SJCRH30 (cell line): ENCODE data around the gene IL1RAPL2. TPM values are rescaled to one million over a fixed set of nuclear protein-coding genes. Genes with fewer than 3 reads are reported as not detected.
"Not testable (repeated sequence)": the region's sequence is repeated elsewhere in the genome, so short reads cannot be mapped to it uniquely, and the experiment has no call there.

Source experiments
- DNase-seq, 2 experiments: peaks; one replicate each; pipeline ENCODE4 v3.0.0-alpha.2; 2015 to 2020
- H3K27ac ChIP-seq: fragments of 250-450 bp; sonication (Bioruptor Pico); 2 replicates; pipeline ENCODE4 v1.5.1; 2020; ENCODE audit warnings: mild to moderate bottlenecking, moderate library complexity
- H3K27me3 ChIP-seq: fragments of 250-450 bp; sonication (Bioruptor Pico); 2 replicates; pipeline ENCODE4 v1.5.1; 2020; ENCODE audit warnings: mild to moderate bottlenecking, moderate library complexity
- H3K36me3 ChIP-seq: fragments of 250-450 bp; sonication (Bioruptor Pico); 2 replicates; pipeline ENCODE4 v1.5.1; 2020; ENCODE audit warnings: mild to moderate bottlenecking, moderate library complexity
- H3K4me1 ChIP-seq: fragments of 250-450 bp; sonication (Bioruptor Pico); 2 replicates; pipeline ENCODE4 v1.5.1; 2020; ENCODE audit warnings: mild to moderate bottlenecking, moderate library complexity
- H3K4me3 ChIP-seq: fragments of 250-450 bp; sonication (Bioruptor Pico); 2 replicates; pipeline ENCODE4 v1.5.1; 2020; ENCODE audit warnings: mild to moderate bottlenecking, moderate library complexity
- H3K9me3 ChIP-seq: fragments of 250-450 bp; sonication (Bioruptor Pico); replicated peaks from 2 replicates; pipeline ENCODE4 v1.5.1; 2020; ENCODE audit warnings: mild to moderate bottlenecking, moderate library complexity
- total RNA-seq: library from RNA; depleted of rRNA; stranded (reverse); fragments of >200 nt; shearing (Covaris generic); gene quantifications from 2 replicates; pipeline ENCODE4 v1.2.3, GENCODE V29; 2014; rRNA removed

Gene IL1RAPL2
- 0.05 and 0.06 TPM in 2 replicates for total RNA-seq

- no peak for DNase-seq
- Histone ChIP-seq H3K27me3 (no peaks in the 10 kb centered on the region), H3K4me1 (no peaks in the 10 kb centered on the region), H3K9me3 (no peaks in the 10 kb centered on the region), H3K36me3 (no peaks in the 10 kb centered on the region), H3K27ac (no peak within 1 kb of the TSS), H3K4me3 (no peak within 1 kb of the TSS)
Measured at GRCh38 chrX:104565791-104566680, at the start of gene IL1RAPL2. IL1RAPL2 (plus strand) TSS chrX:104566199.

DNA sequence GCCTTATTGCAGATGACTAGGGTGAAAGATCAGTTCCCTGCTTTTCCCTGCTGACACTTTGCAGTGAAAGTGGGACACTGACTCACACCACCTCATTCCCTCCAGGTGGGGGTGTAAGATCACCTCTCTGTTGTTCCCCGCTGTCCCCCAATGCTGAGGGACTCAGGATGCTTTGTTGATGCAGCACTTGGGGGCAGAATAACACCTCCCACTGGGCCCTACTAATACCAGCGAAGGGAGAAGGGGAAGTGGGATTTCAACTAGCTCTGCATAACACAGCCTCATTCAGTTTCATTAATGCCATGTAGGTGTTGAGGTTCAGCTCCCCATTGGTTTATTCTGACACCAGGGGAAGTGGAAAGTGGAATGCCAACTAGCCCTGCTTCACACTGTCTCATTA lies 43.6 kb upstream of the IL1RAPL2 start:
- Histone ChIP-seq H3K36me3 (no peaks in the 10 kb centered on the region), H3K9me3 (no peaks in the 10 kb centered on the region), H3K4me1 (no peaks in the 10 kb centered on the region), H3K27ac (no peak overlapping the region), H3K27me3 (no peaks in the 10 kb centered on the region), H3K4me3 (no peak overlapping the region)
- no peak for DNase-seq

- no peak for DNase-seq
- Histone ChIP-seq H3K4me3 (no peak overlapping the region), H3K27ac (no peak overlapping the region), H3K27me3 (no peaks in the 10 kb centered on the region), H3K4me1 (no peaks in the 10 kb centered on the region), H3K36me3 (no peaks in the 10 kb centered on the region), H3K9me3 (no peaks in the 10 kb centered on the region)
Measured at GRCh38 chrX:104523858-104524257, 42.1 kb upstream of the IL1RAPL2 start.

- Histone ChIP-seq H3K9me3 (no peaks in the 10 kb centered on the region), H3K27me3 (no peaks in the 10 kb centered on the region), H3K4me1 (no peaks in the 10 kb centered on the region), H3K27ac (no peak overlapping the region), H3K4me3 (no peak overlapping the region), H3K36me3 (no peaks in the 10 kb centered on the region)
- no peak for DNase-seq
Measured at GRCh38 chrX:104539081-104539480, 26.9 kb upstream of the IL1RAPL2 start.

DNA sequence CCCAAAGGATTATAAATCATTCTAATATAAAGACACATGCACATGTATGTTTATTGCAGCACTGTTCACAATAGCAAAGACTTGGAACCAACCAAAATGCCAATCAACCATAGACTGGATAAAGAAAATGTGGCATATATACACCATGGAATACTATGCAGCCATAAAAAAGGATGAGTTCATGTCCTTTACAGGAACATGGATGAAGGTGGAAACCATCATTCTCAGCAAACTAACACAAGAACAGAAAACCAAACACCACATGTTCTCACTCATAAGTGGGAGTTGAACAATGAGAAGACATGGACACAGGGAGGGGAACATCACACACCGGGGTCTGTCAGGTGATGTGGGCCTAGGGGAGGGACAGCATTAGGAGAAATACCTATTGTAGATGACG lies 23.6 kb upstream of the IL1RAPL2 start:
- H3K36me3 ChIP-seq, H3K4me1 ChIP-seq, H3K27me3 ChIP-seq, H3K9me3 ChIP-seq, DNase-seq, H3K4me3 ChIP-seq, H3K27ac ChIP-seq: not testable (repeated sequence)

DNA sequence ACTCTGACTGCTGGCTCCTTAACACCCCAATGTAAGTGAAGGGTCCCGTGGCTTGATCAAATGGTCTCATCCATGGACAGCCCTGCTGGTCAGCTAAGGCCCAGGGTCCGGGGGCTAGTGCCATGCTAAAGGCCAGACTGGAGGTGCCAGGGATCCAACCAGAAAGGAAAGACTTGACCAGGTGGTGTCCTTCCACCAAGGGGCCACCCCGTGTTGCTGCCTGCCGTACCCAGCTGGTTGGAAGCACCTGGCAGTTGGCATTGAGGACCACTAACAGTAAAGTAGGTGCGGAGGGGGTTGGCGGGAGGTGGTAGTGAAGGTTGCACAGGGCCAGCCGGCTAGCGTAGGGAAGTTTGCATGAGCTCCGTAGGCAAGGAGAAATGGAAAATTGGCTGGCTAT lies 1.7 kb upstream of the IL1RAPL2 start:
- H3K27me3 ChIP-seq, result no peaks in the 10 kb centered on the region
- H3K4me1 ChIP-seq, result no peaks in the 10 kb centered on the region
- no peaks in the 10 kb centered on the region for H3K36me3 ChIP-seq
- no peak overlapping the region for H3K4me3 ChIP-seq
- no peak overlapping the region for H3K27ac ChIP-seq
- no peaks in the 10 kb centered on the region for H3K9me3 ChIP-seq
- DNase-seq, result no peak

GRCh38 chrX:104564921-104565703 lies 887 bp upstream of the IL1RAPL2 start:
- Histone ChIP-seq H3K4me3 (no peak overlapping the region), H3K36me3 (no peaks in the 10 kb centered on the region), H3K27me3 (no peaks in the 10 kb centered on the region), H3K4me1 (no peaks in the 10 kb centered on the region), H3K27ac (no peak overlapping the region), H3K9me3 (no peaks in the 10 kb centered on the region)
- no peak for DNase-seq

DNA sequence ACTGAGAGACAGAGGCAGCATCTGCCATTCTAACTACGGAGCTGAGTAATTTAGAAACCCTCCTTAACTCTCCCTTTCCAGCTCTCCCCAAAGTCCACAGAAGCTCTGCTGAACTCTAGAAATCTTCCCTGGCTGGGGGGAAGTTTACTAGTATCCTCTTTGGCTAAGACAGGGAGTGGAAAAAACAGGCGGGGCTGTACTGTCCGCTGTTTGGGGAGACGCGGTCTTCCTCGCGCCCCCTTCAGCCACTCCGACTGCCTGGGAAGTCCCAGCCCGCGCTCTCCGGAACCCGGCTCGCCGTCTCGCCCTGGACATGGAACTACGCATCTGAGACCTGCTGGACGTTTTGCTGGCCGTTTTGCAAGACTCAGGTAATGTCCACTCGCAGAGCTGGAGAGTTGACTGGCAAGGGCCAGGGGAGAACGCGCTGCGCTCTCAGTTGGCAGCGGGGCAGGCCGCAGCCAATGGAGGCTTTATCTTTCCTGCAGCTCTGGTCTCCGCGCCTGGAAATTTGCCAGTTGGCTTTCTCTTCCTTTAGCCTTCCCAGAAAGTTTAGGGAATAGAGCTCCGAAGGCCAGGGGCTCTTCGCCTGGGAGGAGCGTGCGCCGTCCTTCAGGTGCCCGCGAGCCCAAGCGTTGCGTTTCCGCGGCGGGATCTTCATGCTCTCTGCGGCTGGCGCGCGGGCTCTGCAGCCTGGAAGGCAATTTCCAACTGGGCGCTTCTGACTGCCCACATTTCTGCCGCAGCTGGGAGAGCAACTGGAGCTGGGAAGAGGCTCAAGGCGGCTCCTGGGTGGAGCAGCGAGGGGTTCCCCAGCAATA lies 892 bp downstream of the IL1RAPL2 start:
- Histone ChIP-seq H3K36me3 (no peaks in the 10 kb centered on the region), H3K27me3 (no peaks in the 10 kb centered on the region), H3K4me3 (no peak overlapping the region), H3K4me1 (no peaks in the 10 kb centered on the region), H3K27ac (no peak overlapping the region), H3K9me3 (no peaks in the 10 kb centered on the region)
- DNase-seq, result no peak

GRCh38 chrX:104567506-104567905 lies 1.5 kb downstream of the IL1RAPL2 start:
- DNase-seq, result no peak
- no peak overlapping the region for H3K27ac ChIP-seq
- H3K4me1 ChIP-seq, result no peaks in the 10 kb centered on the region
- no peaks in the 10 kb centered on the region for H3K27me3 ChIP-seq
- H3K36me3 ChIP-seq, result no peaks in the 10 kb centered on the region
- no peak overlapping the region for H3K4me3 ChIP-seq
- H3K9me3 ChIP-seq, result no peaks in the 10 kb centered on the region

- no peaks in the 10 kb centered on the region for H3K4me1 ChIP-seq
- no peak for DNase-seq
- no peak overlapping the region for H3K27ac ChIP-seq
- no peaks in the 10 kb centered on the region for H3K27me3 ChIP-seq
- H3K36me3 ChIP-seq, result no peaks in the 10 kb centered on the region
- H3K4me3 ChIP-seq, result no peak overlapping the region
- no peaks in the 10 kb centered on the region for H3K9me3 ChIP-seq
Measured at GRCh38 chrX:104568304-104568915, 2.4 kb downstream of the IL1RAPL2 start.

- DNase-seq, result no peak
Measured at GRCh38 chrX:104618106-104618895, 52.3 kb downstream of the IL1RAPL2 start.

DNA sequence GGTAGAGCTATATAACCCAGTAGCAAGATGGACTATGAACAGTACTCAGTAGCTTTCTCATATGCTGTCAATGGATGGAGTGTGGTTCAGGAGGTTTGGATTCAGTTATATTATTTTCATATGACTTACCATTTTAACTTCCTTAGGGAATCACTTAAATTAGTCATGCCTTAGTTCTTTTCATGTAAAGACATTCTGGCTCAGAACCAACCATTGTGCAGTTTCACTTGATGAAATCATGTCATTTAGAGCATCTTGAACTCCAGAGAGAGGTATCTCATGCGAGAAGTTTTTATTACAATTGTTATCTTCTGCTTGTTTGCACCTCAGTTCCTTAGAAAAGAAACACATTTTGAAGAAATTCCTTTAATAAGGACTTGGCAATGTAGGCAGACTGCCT lies 55.8 kb downstream of the IL1RAPL2 start:
- Histone ChIP-seq H3K9me3 (no peaks in the 10 kb centered on the region), H3K27me3 (no peaks in the 10 kb centered on the region), H3K4me1 (no peaks in the 10 kb centered on the region), H3K27ac (no peak overlapping the region), H3K4me3 (no peak overlapping the region), H3K36me3 (no peaks in the 10 kb centered on the region)
- DNase-seq, result no peak

More at GRCh38 chrX:104618106-104618895, 52.3 kb downstream of the IL1RAPL2 start:
- H3K4me1 ChIP-seq, result no peaks in the 10 kb centered on the region
- H3K27me3 ChIP-seq, result no peaks in the 10 kb centered on the region
- no peak overlapping the region for H3K4me3 ChIP-seq
- no peak overlapping the region for H3K27ac ChIP-seq
- H3K36me3 ChIP-seq, result no peaks in the 10 kb centered on the region
- no peaks in the 10 kb centered on the region for H3K9me3 ChIP-seq

DNA sequence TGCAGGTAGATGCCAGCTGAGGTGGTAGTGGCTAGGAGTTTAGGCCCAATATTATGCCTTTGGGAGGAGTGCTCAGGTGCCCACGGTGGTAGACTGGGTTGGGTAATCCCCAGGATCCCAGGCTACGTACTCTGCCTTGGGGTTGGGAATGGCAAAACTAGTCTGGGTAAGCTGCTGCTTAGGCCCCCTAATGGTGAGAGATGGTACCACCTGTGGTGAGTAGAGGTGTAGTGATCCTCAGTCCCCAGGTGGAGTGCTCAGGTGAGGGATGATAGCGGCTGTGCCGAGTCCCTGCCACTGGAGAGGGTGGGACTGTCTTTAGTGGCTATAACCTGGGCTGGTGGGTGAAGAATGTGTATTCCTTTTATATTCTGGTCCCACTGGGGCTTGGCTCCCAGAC lies 75.2 kb downstream of the IL1RAPL2 start:
- H3K4me1 ChIP-seq, result no peaks in the 10 kb centered on the region
- H3K36me3 ChIP-seq, result no peaks in the 10 kb centered on the region
- no peaks in the 10 kb centered on the region for H3K9me3 ChIP-seq
- H3K27ac ChIP-seq, result no peak overlapping the region
- H3K27me3 ChIP-seq, result no peaks in the 10 kb centered on the region
- DNase-seq, result no peak
- H3K4me3 ChIP-seq, result no peak overlapping the region

DNA sequence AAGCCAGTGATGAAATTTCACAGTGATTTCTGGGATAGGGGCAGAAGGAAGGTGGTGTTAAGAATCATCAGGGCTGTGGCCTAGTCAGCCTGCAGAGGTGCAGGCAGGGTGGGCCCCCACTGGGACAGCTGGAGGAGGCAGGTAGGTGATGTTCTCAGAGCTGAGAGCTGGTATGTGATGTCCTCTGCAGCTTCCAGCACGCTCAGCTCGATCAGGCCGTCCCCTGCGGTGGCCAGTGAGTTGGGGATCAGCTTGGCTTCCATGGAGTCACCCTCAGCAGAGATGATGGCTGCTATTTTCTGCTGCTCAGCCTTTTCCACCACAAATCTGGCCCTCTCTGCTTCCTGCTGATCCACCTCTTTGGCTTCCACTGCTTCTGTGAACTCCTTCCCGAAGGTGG lies 81.1 kb downstream of the IL1RAPL2 start:
- H3K9me3 ChIP-seq, result no peaks in the 10 kb centered on the region
- H3K27ac ChIP-seq, result no peak overlapping the region
- no peaks in the 10 kb centered on the region for H3K27me3 ChIP-seq
- no peak for DNase-seq
- H3K4me1 ChIP-seq, result no peaks in the 10 kb centered on the region
- no peak overlapping the region for H3K4me3 ChIP-seq
- H3K36me3 ChIP-seq, result no peaks in the 10 kb centered on the region
